ENCODE results near the gene DESI1.
"Not testable (repeated sequence)": the region's sequence is repeated elsewhere in the genome, so short reads cannot be mapped to it uniquely, and the experiment has no call there.

Gene DESI1

GRCh38 chr22:41631615-41632014, 10.8 kb upstream of the DESI1 start:
- DNase-seq = not testable (repeated sequence)

GRCh38 chr22:41631115-41631514, 10.3 kb upstream of the DESI1 start:
- not testable (repeated sequence) for DNase-seq

DNA sequence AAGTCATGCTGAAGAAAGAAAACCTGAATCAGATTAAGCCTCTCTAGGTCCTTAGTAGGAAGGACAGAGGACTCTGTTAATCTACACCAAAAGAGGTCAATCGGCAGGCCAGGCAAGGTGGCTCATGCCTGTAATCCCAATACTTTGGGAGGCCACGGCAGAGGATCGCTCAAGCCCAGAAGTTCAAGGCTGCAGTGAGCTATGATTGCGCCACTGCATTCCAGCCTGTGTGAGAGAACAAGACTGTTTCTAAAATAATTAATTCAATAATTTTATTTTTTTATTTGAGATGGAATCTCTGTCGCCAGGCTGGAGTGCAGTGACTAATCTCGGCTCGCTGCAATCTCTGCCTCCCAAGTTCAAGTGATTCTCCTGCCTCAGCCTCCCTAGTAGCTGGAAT, 4.7 kb upstream of the DESI1 start:
- DNase-seq = no peak

GRCh38 chr22:41621911-41622179, 1.0 kb upstream of the DESI1 start:
- no peak for DNase-seq

- DNase-seq = peak; percentile 98
These were observed 462 bp upstream of the DESI1 start, which contains the start of gene XRCC6 for GRCh38 chr22:41621099-41621910. Gene XRCC6, plus strand, starts transcription at chr22:41621295. Its CDS starts 710 bp downstream, at chr22:41622005.

DNA sequence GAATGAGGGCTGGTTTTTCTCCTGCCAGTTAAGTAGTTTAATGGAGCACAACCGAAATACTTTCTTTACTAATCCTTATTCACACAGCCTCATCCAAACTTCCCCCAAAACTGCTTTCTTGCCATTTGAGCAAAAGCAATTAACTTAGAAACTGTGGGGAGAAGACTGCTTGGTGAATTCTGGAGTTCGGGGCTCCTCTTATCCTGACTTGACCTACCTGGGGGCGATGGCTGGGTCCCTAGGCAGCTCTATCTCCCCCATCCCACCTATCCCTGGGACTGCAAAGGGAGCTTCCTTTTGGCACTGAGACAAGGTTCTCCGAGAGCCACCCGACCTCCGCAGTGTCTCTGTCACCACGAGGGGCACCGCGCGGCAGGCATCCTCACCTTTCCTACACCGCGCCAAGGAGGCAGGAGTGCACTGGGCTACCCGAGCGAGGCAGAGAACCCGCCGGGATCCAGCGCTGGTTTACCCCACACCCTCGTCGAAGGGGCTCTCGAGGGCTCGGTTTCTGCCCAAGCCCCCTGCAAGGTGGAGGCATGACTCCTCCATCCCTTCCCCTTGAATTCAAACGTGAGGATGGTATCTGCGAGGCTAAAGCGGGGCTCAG, 759 bp downstream of the DESI1 start:
- DNase-seq = no peak

- DNase-seq = no peak
These were observed 7.4 kb downstream of the DESI1 start for GRCh38 chr22:41613456-41613855.

- DNase-seq = no peak
These were observed 8.1 kb downstream of the DESI1 start for GRCh38 chr22:41612603-41613306.

- DNase-seq = no peak
These were observed 12.5 kb downstream of the DESI1 start for GRCh38 chr22:41608386-41608785.

DNA sequence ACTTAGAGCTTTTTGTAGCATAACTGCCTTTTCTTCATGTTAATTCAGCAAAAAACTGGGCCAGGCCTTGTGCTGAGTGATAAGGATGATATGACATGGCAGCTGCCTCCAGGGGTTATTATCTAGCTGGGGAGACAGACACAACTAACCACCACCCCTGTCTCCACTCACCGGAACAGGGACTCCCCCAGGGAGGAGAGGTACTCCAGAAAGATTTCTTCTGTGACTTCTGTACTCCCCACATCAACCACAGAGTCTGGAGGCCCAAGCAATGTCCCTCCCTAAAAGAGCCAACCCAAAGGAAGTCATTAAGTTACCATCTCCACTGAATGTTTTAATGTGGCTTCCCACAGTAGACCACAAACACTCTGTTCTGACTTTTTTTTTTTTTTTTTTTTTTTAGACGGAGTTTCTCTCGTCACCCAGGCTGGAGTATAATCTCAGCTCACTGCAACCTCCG, 16.9 kb downstream of the DESI1 start:
- DNase-seq = no peak

DNA sequence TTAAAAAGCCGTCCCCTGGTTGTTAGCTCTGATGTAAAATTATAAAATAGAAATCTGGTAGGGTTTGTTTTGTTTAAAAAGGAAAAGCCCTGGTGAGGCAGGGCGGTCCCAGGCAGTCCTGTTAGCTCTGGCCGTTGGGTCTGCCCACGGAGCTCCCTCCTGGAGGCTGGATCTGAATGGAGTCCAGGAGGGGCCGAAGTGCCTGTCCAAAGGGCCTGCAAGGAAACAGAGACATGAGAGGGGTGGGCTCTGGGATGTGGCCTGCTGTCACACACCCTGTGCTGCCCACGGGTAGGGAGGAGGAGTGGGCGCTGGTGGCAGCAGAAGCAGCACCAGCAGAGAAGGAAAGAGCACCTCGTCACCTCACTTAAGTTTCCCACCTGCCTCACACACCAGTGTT, 19.9 kb downstream of the DESI1 start:
- DNase-seq = no peak

DNA sequence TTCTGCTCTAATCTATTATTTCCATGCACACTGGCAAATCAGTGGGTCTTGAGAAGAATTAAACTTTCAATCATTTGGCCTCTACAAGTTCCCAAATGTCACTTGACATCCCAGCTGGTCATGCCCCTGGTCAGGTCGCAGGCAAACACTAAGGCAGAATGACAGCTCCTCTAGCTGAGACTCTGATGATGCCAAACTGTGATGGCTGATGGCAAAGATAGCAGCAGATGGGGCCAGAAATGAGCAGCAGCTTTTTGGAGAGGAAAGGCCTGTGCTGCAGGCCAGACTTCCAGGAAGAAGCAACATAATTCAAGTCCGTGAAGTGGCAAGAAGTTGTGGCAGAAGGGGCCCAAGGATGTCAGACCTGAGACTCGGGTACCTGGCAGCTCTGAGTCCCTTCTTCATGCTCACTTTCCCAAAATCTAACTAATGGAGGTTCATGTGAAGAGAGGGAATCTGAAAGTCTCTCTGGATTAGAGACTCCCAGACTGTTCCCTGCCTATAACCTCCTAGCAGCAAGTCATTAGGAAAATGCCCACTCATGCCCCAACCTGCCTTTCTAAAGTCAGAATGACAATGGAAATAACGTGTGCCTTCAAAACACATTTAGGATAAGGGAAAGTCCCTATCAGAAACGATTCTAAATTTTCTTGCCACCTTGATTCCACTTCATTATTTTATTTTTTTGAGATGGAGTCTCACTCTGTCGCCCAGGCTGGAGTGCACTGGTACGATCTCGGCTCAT, 21.8 kb downstream of the DESI1 start:
- no peak for DNase-seq

GRCh38 chr22:41598081-41598480, 22.8 kb downstream of the DESI1 start:
- DNase-seq = no peak

GRCh38 chr22:41597635-41597953, 23.2 kb downstream of the DESI1 start:
- no peak for DNase-seq

- DNase-seq = no peak
These were observed 23.8 kb downstream of the DESI1 start for GRCh38 chr22:41596776-41597634.

DNA sequence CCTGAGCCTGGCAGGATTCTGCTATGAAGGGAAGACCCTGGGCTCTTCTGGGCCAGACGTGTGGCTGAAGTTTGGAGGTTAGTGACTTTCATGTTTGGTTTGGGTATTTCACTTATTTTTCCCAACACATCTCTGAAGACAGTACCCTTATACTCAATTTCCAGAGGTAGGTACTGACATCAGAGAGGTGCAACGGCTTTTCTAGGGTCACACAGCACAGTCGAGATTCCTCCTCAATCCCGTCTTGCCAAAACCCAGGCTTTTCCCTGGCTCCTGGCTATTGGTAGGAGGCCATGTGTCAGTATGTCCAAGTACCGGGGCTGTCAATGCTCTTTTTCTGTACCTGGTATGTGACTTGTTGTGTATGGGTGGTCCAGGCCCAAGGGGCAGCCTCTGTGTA, 25.1 kb downstream of the DESI1 start:
- DNase-seq = no peak

DNA sequence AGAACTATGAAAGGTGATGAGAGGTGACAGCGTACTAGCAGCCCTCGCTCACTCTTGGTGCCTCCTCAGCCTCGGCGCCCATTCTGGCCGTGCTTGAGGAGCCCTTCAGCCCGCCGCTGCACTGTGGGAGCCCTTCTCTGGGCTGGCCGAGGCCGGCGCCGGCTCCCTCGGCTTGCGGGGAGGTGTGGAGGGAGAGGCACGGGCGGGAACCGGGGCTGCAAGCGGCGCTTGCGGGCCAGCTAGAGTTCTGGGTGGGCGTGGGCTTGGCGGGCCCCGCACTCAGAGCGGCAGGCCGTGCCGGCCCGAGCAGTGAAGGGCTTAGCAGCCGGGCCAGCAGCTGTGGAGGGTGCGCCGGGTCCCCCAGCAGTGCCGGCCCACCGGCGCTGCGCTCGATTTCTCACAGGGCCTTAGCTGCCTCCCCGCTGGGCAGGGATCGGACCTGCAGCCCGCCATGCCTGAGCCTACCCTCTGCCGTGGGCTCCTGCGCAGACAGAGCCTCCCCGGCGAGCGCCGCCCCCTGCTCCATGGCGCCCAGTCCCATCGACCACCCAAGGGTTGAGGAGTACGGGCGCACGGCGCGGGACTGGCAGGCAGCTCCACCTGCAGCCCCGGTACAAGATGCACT, 27.4 kb downstream of the DESI1 start:
- not testable (repeated sequence) for DNase-seq

GRCh38 chr22:41589391-41590241, 31.2 kb downstream of the DESI1 start, which contains the start of gene PMM1:
Gene PMM1, minus strand, starts transcription at chr22:41589840. Its CDS starts 35 bp downstream, at chr22:41589805.
- DNase-seq = peak; percentile 95

DNA sequence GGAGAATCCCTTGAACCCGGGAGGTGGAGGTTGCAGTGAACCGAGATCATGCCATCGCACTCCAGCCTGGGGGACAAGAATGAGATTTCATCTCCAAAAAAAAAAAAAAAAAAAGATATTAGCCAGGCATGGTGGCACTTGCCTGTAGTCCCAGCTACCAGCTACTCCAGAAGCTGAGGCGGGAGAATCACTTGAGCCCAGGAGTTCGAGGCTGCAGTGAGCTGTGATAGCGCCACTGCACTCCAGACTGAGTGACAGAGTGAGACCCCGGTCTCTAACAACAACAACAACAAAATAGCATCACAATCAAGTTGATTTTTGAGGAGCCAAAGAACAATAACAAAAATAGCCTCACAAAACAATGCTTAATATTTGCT, 33.5 kb downstream of the DESI1 start:
- no peak for DNase-seq

- DNase-seq = no peak
These were observed 34.9 kb downstream of the DESI1 start for GRCh38 chr22:41585898-41586297.

GRCh38 chr22:41584881-41585280, 36.0 kb downstream of the DESI1 start:
- DNase-seq = no peak

All from NCI-H524 treated with DMSO at 0.1 percent for 48 hours (cell line).